Ecto neural progenitor cell (in vitro differentiated cells): ENCODE results near the gene BICD1.
"Not testable (repeated sequence)": the region's sequence is repeated elsewhere in the genome, so short reads cannot be mapped to it uniquely, and the experiment has no call there.

Source experiments
- DNase-seq: peaks from one replicate; pipeline ENCODE4 v3.0.0-alpha.2; 2018; ENCODE audit warnings: low spot score

The BICD1 gene

GRCh38 chr12:32196250-32197198 is 89.9 kb downstream of the BICD1 start:
- DNase-seq = no peak

- no peak for DNase-seq
These were observed 90.8 kb downstream of the BICD1 start for GRCh38 chr12:32197421-32197820.

GRCh38 chr12:32198555-32198954 is 91.9 kb downstream of the BICD1 start:
- no peak for DNase-seq

GRCh38 chr12:32201096-32201495 is 94.4 kb downstream of the BICD1 start:
- DNase-seq = no peak

GRCh38 chr12:32201976-32202375 is 95.3 kb downstream of the BICD1 start:
- no peak for DNase-seq

GRCh38 chr12:32205731-32206130 is 99.1 kb downstream of the BICD1 start:
- DNase-seq = no peak

GRCh38 chr12:32208355-32208754 is 101.7 kb downstream of the BICD1 start:
- DNase-seq = no peak

- no peak for DNase-seq
These were observed 104.6 kb downstream of the BICD1 start for GRCh38 chr12:32211066-32211899.

GRCh38 chr12:32211900-32212156 is 105.2 kb downstream of the BICD1 start:
- DNase-seq = no peak

GRCh38 chr12:32214723-32215122 is 108.1 kb downstream of the BICD1 start:
- no peak for DNase-seq

GRCh38 chr12:32217354-32218310 is 111.0 kb downstream of the BICD1 start:
- DNase-seq = no peak

- no peak for DNase-seq
These were observed 117.3 kb downstream of the BICD1 start for GRCh38 chr12:32223941-32224340.

GRCh38 chr12:32226768-32227167 is 120.1 kb downstream of the BICD1 start:
- no peak for DNase-seq

- no peak for DNase-seq
These were observed 123.4 kb downstream of the BICD1 start for GRCh38 chr12:32229971-32230612.

- DNase-seq = no peak
These were observed 124.0 kb downstream of the BICD1 start for GRCh38 chr12:32230613-32230993.

- not testable (repeated sequence) for DNase-seq
These were observed 124.7 kb downstream of the BICD1 start for GRCh38 chr12:32231361-32231760.

- no peak for DNase-seq
These were observed 126.9 kb downstream of the BICD1 start for GRCh38 chr12:32233568-32233967.

GRCh38 chr12:32235251-32235650 is 128.6 kb downstream of the BICD1 start:
- DNase-seq = no peak

- peak; percentile 33 for DNase-seq
These were observed 133.5 kb downstream of the BICD1 start for GRCh38 chr12:32240162-32240561.

- DNase-seq = peak; percentile 6
These were observed 134.2 kb downstream of the BICD1 start for GRCh38 chr12:32240831-32241230.

GRCh38 chr12:32242641-32243040 is 136.0 kb downstream of the BICD1 start:
- no peak for DNase-seq
